GM12891 (cell line): ENCODE data around the gene GALNT9.

Source experiments
- DNase-seq: peaks from one replicate; pipeline ENCODE4 v3.0.0; 2011; ENCODE audit warnings: low spot score; ENCODE audit not compliant: insufficient read length
- FAIRE-seq: peaks from 2 replicates; lab custom pipeline; 2011; peaks lifted over from hg19 to GRCh38; lab: Jason Lieb, UNC
- PAX5 ChIP-seq: IDR thresholded peaks from 2 replicates; pipeline ENCODE4 v1.6.1; 2011; ENCODE audit warnings: low read length, moderate library complexity, mild to moderate bottlenecking; ENCODE audit not compliant: insufficient read depth, severe bottlenecking
- POLR2A ChIP-seq: IDR thresholded peaks from 2 replicates; pipeline ENCODE4 v1.6.1; 2011; ENCODE audit warnings: low read depth, low read length, control low read depth
- POLR2AphosphoS5 ChIP-seq: IDR thresholded peaks from 2 replicates; pipeline ENCODE4 v1.6.1; 2011; ENCODE audit warnings: low read depth, low read length, control low read depth
- POU2F2 ChIP-seq: IDR thresholded peaks from 2 replicates; pipeline ENCODE4 v1.6.1; 2011; ENCODE audit warnings: low read depth, mild to moderate bottlenecking, control low read depth, low read length, moderate library complexity
- SPI1 ChIP-seq: IDR thresholded peaks from 2 replicates; pipeline ENCODE4 v1.6.1; 2011; ENCODE audit warnings: low read depth, low read length, control low read depth
- TAF1 ChIP-seq: IDR thresholded peaks from 2 replicates; pipeline ENCODE4 v1.6.1; 2011; ENCODE audit warnings: low read depth, low read length, control low read depth

GALNT9 gene

GRCh38 chr12:132352896-132353800, 23.8 kb upstream of the GALNT9 start:
- DNase-seq (no peak), FAIRE-seq (no peak)
- TF ChIP-seq POU2F2 = no peak
- no peak for TF ChIP-seq POLR2A
- no peak for TF ChIP-seq TAF1
- no peak for TF ChIP-seq POLR2AphosphoS5
- TF ChIP-seq PAX5 = no peak
- no peak for TF ChIP-seq SPI1

DNA sequence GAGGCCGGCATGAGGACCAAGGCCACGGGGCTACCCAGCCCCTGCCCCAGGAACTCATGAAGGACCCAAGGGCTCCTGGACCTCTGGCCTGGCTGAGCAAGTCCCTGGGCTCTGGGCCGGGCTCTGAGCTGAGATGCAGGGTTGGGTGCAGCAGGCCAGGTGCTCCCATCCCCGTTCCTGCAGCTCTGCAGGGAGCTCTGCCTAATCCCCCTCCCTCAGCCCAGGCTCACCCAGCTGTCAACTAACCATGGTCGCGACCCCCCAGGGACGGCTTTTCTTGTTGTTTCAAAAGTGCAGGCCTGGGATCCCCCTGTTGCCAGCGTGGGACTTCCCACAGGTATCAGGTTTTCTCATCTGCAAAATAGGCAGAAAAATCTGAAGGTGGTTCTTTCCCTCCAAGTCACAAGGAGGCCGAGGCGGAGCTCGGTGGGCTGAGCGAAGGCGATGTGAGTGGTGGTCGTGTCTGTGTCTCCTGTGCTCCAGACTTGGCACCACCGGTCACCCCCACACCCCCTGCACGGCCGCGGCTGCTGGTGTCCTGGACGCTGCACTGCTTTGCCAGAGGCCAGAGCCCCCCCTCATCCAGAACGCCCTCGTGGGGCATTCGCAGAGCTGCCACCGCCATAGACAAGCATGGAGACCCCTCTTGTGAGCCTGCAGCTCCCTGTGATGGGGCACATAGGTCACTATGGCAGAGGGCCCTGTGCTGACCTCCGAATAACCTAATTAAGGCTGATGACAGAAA, 22.5 kb upstream of the GALNT9 start:
- no peak for FAIRE-seq
- no peak for DNase-seq
- TF ChIP-seq TAF1 = no peak
- TF ChIP-seq SPI1 = no peak
- no peak for TF ChIP-seq POLR2A
- no peak for TF ChIP-seq POLR2AphosphoS5
- no peak for TF ChIP-seq POU2F2
- TF ChIP-seq PAX5 = no peak

DNA sequence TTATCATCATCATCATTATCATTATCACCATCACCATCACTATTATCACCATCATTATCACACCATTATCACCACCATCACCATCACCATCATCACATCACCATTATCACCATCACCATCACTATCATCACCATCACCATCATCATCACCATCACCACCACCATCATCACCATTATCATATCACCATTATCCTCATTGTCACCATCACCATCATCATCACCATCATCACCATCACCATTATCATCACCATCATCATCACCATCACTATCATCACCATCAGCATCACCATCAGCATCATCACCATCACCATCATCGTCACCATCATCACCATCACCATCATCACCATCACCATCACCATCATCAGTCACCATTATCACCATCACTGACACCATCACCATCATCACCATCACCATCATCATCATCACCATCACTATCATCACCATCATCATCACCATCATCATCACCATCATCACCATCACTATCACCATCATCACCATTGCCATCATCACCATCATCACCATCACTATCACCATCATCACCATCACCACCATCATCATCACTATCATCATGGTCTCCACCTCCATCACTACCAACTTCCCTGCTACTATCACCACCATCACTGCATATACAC, 20.2 kb upstream of the GALNT9 start:
- TF ChIP-seq POU2F2 (no peak), TAF1 (no peak), SPI1 (no peak), POLR2AphosphoS5 (no peak), PAX5 (no peak), POLR2A (no peak)
- DNase-seq (no peak), FAIRE-seq (peak; percentile 92)

- TF ChIP-seq POLR2A (no peak), SPI1 (no peak), TAF1 (no peak), PAX5 (no peak), POU2F2 (no peak), POLR2AphosphoS5 (no peak)
- FAIRE-seq (no peak), DNase-seq (no peak)
These were observed 18.8 kb upstream of the GALNT9 start for GRCh38 chr12:132348176-132348575.

GRCh38 chr12:132347176-132347855, 17.9 kb upstream of the GALNT9 start:
- DNase-seq (no peak), FAIRE-seq (no peak)
- TF ChIP-seq POLR2A = no peak

GRCh38 chr12:132346471-132347175, 17.2 kb upstream of the GALNT9 start:
- no peak for FAIRE-seq
- TF ChIP-seq POLR2A = no peak
- TF ChIP-seq SPI1 = no peak
- TF ChIP-seq POLR2AphosphoS5 = no peak
- no peak for TF ChIP-seq POU2F2
- no peak for TF ChIP-seq TAF1
- TF ChIP-seq PAX5 = no peak
- DNase-seq = no peak

- TF ChIP-seq PAX5 (no peak), POU2F2 (no peak), POLR2AphosphoS5 (no peak), POLR2A (no peak), TAF1 (no peak), SPI1 (no peak)
- DNase-seq = no peak
- no peak for FAIRE-seq
These were observed 16.3 kb upstream of the GALNT9 start for GRCh38 chr12:132345561-132346200.

GRCh38 chr12:132345126-132345525, 15.7 kb upstream of the GALNT9 start:
- no peak for FAIRE-seq
- no peak for DNase-seq

More at GRCh38 chr12:132345126-132345525, 15.7 kb upstream of the GALNT9 start:
- TF ChIP-seq POLR2AphosphoS5 = no peak
- no peak for TF ChIP-seq POLR2A
- no peak for TF ChIP-seq PAX5
- TF ChIP-seq POU2F2 = no peak
- TF ChIP-seq SPI1 = no peak
- TF ChIP-seq TAF1 = no peak
